ENCODE measurements around the gene GCNA. TPM values are rescaled to one million over a fixed set of nuclear protein-coding genes. Genes with fewer than 3 reads are reported as not detected.
"Not testable (repeated sequence)": the region's sequence is repeated elsewhere in the genome, so short reads cannot be mapped to it uniquely, and the experiment has no call there.

The GCNA gene
- total RNA-seq, 4 donors from 2014 or later: 2.8 to 12.9 (median 8.8) TPM

DNA sequence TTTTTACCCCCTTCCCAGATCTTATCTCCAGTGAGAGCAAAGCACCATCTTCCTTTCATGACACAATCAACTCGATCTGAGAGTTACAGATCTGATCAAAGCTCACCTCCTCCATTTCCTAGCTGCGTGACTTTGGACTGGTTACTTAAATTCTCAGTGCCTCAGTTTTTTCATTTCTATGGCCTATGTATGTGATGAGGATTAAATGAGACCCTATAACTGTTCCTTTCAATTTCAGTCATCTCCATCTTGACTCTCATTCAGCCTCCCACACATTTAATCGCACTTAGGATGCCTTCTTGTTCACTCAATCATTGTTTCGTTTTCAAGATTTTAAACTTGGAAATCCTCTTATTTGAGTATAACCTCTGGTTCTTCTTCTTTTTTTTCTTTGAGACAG, 60.2 kb downstream of the GCNA start:
- DNase-seq (ENCODE audit: low spot score in 2 of 2): no peak
- WGBS, 2 donors: 73 to 85% methylated on average over 4 of the region's 4 CpGs
- H3K4me1 ChIP-seq: no peaks in the 10 kb centered on the region
- no peak overlapping the region for H3K4me3 ChIP-seq
- no peaks in the 10 kb centered on the region for H3K36me3 ChIP-seq
- H3K27ac ChIP-seq: no peak overlapping the region
- TF ChIP-seq EP300 (IDR thresholded peaks at IDR 0.05) (no peak), POLR2A (IDR thresholded peaks at IDR 0.05) (no peak)
- TF ChIP-seq, protein P1, sequence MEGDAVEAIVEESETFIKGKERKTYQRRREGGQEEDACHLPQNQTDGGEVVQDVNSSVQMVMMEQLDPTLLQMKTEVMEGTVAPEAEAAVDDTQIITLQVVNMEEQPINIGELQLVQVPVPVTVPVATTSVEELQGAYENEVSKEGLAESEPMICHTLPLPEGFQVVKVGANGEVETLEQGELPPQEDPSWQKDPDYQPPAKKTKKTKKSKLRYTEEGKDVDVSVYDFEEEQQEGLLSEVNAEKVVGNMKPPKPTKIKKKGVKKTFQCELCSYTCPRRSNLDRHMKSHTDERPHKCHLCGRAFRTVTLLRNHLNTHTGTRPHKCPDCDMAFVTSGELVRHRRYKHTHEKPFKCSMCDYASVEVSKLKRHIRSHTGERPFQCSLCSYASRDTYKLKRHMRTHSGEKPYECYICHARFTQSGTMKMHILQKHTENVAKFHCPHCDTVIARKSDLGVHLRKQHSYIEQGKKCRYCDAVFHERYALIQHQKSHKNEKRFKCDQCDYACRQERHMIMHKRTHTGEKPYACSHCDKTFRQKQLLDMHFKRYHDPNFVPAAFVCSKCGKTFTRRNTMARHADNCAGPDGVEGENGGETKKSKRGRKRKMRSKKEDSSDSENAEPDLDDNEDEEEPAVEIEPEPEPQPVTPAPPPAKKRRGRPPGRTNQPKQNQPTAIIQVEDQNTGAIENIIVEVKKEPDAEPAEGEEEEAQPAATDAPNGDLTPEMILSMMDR (IDR thresholded peaks at IDR 0.05): no peak
- H3K27me3 ChIP-seq: no peaks in the 10 kb centered on the region
- no peaks in the 10 kb centered on the region for H3K9me3 ChIP-seq

DNA sequence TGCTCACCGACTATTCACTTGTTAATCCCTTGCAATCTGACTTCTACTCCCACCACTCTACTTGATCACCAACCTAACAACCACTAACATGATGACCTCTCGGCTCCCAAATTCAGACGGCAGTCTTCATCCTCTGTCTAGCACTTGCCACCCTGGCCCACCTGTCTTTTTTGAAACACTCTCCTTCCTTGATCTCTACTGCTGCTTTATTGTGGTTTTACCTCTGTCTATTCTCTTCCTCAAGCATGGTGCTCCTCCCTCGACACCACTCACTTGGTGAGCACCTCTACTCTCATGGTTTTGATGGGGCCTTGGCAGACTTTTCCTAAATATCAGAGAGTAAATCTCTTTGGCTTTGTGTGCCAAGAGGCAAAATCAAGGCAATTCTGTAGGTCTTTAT, 61.8 kb downstream of the GCNA start:
- Histone ChIP-seq H3K36me3 (no peaks in the 10 kb centered on the region), H3K9me3 (no peaks in the 10 kb centered on the region), H3K4me3 (no peak overlapping the region), H3K27ac (no peak overlapping the region), H3K27me3 (peaks cover 0 to 6% of the 10 kb centered on the region in 2 donors), H3K4me1 (no peaks in the 10 kb centered on the region)
- 78 to 96% methylated on average over 4 of the region's 4 CpGs for WGBS, 2 donors
- DNase-seq (ENCODE audit: low spot score in 2 of 2): no peak
- no peak for TF ChIP-seq POLR2A (IDR thresholded peaks at IDR 0.05)
- TF ChIP-seq EP300 (IDR thresholded peaks at IDR 0.05): no peak
- TF ChIP-seq, protein P1 (IDR thresholded peaks at IDR 0.05): no peak

DNA sequence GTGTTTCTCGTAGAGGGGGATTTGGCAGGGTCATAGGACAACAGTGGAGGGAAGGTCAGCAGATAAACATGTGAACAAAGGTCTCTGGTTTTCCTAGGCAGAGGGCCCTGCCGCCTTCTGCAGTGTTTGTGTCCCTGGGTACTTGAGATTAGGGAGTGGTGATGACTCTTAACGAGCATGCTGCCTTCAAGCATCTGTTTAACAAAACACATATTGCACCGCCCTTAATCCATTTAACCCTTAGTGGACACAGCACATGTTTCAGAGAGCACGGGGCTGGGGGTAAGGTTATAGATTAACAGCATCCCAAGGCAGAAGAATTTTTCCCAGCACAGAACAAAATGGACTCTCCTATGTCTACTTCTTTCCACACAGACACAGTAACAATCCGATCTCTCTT, 66.2 kb downstream of the GCNA start:
- not testable (repeated sequence) for H3K27me3 ChIP-seq; DNase-seq (ENCODE audit: low spot score in 2 of 2); H3K27ac ChIP-seq; H3K36me3 ChIP-seq; H3K4me3 ChIP-seq; H3K9me3 ChIP-seq; H3K4me1 ChIP-seq
- 52 to 57% methylated on average over 5 to 6 of the region's 6 CpGs for WGBS, 2 donors

DNA sequence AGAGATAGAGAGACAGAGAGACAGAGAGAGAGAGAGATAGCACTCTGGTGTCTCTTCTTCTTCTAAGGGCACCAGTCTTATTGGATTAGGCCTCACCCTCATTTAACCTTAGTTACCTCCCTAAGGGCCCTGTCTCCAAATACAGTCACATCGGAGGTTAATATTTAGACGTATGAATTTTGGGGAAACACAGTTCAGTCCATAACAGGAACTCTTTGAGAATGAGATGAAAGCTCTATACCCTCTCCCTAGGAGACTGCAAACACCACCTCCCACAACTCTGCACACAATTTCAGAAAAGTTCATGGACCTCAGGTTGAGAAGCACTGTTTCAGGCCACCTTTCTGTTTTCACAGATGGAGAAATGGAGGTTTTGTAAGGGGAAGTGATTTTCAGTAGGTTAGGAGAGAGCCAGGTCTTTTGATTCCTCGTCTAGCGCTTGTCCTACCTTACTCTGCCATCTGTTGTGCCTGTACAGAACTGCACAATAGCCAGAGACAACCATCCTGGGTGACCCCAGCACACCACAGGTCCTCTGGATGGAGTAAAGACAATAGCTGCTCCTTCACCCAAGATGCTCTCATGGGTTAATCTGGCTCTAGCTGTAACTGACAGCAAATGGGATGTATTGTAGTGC, 72.2 kb downstream of the GCNA start:
- Histone ChIP-seq H3K4me3 (no peak overlapping the region), H3K36me3 (no peaks in the 10 kb centered on the region), H3K27me3 (no peaks in the 10 kb centered on the region), H3K9me3 (no peaks in the 10 kb centered on the region), H3K4me1 (no peaks in the 10 kb centered on the region), H3K27ac (no peak overlapping the region)
- TF ChIP-seq, protein P1 (IDR thresholded peaks at IDR 0.05): no peak
- TF ChIP-seq POLR2A (IDR thresholded peaks at IDR 0.05) (no peak), EP300 (IDR thresholded peaks at IDR 0.05) (no peak)
- no peak for DNase-seq (ENCODE audit: low spot score in 2 of 2)
- 72 to 78% methylated on average over 4 of the region's 4 CpGs for WGBS, 2 donors

DNA sequence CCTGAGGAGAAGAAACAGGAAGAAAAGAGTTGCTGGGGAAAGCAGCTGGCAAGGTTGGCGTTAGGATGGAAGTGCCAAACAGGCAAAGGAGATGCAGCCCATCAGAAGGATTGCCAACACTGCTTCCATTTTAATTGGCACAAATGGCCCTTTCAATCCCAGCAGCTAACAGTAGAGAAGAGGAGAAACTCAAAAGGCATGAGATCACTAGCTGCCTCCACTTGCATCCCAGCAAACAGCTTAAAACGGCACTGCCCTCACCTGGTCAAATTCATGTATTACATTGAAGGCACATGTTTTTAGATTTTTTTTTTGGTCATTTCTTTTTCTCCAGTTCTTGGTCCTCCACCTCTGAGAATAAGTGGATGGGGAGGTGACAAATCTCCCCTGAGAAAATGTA, 74.2 kb downstream of the GCNA start:
- WGBS, 2 donors: 25 to 31% methylated on average over 2 of the region's 2 CpGs
- Histone ChIP-seq H3K4me3 (no peak overlapping the region), H3K4me1 (no peaks in the 10 kb centered on the region), H3K9me3 (no peaks in the 10 kb centered on the region), H3K27ac (no peak overlapping the region), H3K27me3 (no peaks in the 10 kb centered on the region), H3K36me3 (no peaks in the 10 kb centered on the region)
- peak in 1 of 2 donors; percentile 63 for DNase-seq (ENCODE audit: low spot score in 2 of 2)
- TF ChIP-seq, protein P1 (IDR thresholded peaks at IDR 0.05): peak; percentile 28 to 58 (median 46)
- TF ChIP-seq EP300 (IDR thresholded peaks at IDR 0.05): no peak

DNA sequence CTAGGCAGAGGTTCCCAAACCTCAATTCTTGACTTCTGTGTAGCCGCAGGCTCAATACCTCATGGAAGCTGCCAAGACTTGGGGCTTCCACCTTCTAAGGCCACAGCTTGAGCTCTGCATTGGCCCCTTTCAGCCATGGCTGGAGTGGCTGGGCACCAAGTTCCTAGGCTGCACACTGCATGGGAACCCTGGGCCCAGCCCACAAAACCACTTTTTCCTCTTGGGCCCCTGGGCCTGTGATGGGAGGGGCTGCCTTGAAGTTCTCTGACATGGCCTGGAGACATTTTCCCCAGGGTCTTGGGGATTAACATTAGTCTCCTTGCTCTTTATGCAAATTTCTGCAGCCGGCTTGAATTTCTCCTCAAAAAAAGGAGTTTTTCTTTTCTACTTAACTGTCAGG, 75.1 kb downstream of the GCNA start:
- Histone ChIP-seq H3K27ac (no peak overlapping the region), H3K36me3 (no peaks in the 10 kb centered on the region), H3K4me1 (no peaks in the 10 kb centered on the region), H3K27me3 (no peaks in the 10 kb centered on the region), H3K4me3 (no peak overlapping the region), H3K9me3 (no peaks in the 10 kb centered on the region)
- no peak for DNase-seq (ENCODE audit: low spot score in 2 of 2)
- TF ChIP-seq EP300 (IDR thresholded peaks at IDR 0.05) (no peak), POLR2A (IDR thresholded peaks at IDR 0.05) (no peak)
- whole genome bisulfite sequencing, 2 donors: 74 to 80% methylated on average over 2 of the region's 2 CpGs
